ENCODE data around the gene ANK2. TPM values are rescaled to one million over a fixed set of nuclear protein-coding genes. Genes with fewer than 3 reads are reported as not detected.

ANK2 gene
- total RNA-seq, 2 donors from 2014 or later = 21.3 to 81.6 TPM

DNA sequence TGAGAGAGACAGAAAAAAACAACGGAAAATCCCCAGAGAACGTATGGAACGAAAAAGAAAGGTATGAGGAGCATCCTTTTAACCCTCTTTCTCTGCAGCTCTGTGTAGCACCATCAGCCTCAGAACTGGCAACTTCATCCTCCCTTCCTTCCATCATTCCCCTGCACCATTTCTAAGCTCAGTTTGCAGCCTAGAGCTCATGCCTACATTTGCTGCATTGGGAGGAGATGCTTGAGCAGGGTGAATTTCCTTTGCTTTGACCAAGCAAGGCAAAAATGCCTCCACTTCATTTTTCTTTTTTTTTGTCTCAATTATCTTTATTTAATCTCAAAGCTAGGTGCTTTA is 67.9 kb downstream of the ANK2 start:
- no peaks in the 10 kb centered on the region for H3K36me3 ChIP-seq
- DNase-seq (ENCODE audit: low spot score) (no peak), ATAC-seq (ENCODE audit: insufficient number of reproducible peaks, low FRiP score, low read depth) (no peak)
- H3K27me3 ChIP-seq (replicated peaks; ENCODE audit: insufficient read depth) = no peaks in the 10 kb centered on the region
- H3K27ac ChIP-seq = no peak overlapping the region
- TF ChIP-seq, protein P1, sequence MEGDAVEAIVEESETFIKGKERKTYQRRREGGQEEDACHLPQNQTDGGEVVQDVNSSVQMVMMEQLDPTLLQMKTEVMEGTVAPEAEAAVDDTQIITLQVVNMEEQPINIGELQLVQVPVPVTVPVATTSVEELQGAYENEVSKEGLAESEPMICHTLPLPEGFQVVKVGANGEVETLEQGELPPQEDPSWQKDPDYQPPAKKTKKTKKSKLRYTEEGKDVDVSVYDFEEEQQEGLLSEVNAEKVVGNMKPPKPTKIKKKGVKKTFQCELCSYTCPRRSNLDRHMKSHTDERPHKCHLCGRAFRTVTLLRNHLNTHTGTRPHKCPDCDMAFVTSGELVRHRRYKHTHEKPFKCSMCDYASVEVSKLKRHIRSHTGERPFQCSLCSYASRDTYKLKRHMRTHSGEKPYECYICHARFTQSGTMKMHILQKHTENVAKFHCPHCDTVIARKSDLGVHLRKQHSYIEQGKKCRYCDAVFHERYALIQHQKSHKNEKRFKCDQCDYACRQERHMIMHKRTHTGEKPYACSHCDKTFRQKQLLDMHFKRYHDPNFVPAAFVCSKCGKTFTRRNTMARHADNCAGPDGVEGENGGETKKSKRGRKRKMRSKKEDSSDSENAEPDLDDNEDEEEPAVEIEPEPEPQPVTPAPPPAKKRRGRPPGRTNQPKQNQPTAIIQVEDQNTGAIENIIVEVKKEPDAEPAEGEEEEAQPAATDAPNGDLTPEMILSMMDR (IDR thresholded peaks at IDR 0.05) = no peak
- no peaks in the 10 kb centered on the region for H3K9me3 ChIP-seq
- no peaks in the 10 kb centered on the region for H3K4me1 ChIP-seq (ENCODE audit: control insufficient read depth in 1 of 2, low read depth in 2 of 2)
- no peak overlapping the region for H3K4me3 ChIP-seq

DNA sequence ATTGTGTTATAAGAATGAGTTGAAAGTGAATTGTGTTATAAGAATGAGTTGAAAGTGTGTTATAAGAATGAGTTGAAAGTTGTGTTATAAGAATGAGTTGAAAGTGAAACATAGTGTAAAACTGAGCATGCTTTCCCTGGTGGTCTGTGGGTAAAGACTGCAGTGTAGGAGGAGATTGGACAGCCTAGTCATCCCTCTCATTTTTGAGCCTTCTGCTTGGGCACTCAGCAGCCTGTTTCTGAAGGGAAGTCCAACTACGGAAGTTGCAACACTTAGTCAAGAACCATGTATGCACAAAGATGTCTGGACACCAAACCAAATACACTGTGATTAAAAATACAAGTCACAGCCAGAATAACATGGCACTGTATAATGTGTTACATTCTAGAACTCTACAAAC is 72.6 kb downstream of the ANK2 start:
- no peak for ATAC-seq (ENCODE audit: insufficient number of reproducible peaks, low FRiP score, low read depth)

DNA sequence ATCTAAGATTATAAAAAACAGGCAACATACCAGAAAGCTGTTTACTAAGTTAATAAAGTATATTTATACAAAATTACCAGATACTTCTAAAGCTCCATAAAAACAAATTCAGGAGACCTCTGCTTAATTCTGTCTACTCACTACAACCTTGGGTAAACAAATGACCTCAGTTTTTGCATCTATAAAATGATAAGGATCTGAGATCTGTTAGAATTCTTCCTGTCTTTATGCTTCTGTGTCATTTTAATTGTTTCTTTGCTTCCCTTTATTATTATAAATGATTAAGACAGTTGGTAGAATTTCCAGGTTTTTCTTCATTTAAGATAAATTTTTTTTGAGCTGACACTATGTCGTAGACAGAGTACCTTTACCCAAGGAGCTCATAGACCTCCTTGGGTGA is 76.0 kb downstream of the ANK2 start:
- no peak for ATAC-seq (ENCODE audit: insufficient number of reproducible peaks, low FRiP score, low read depth)
- Histone ChIP-seq H3K4me1 (ENCODE audit: control insufficient read depth in 1 of 2, low read depth in 2 of 2) (no peaks in the 10 kb centered on the region), H3K27ac (no peak overlapping the region), H3K27me3 (replicated peaks; ENCODE audit: insufficient read depth) (no peaks in the 10 kb centered on the region), H3K9me3 (no peaks in the 10 kb centered on the region), H3K4me3 (no peak overlapping the region), H3K36me3 (no peaks in the 10 kb centered on the region)
- TF ChIP-seq, protein P1 (IDR thresholded peaks at IDR 0.05) = no peak
- no peak for DNase-seq (ENCODE audit: low spot score)

More for the DNA sequence above, 72.6 kb downstream of the ANK2 start:
- H3K9me3 ChIP-seq = no peaks in the 10 kb centered on the region
- H3K4me3 ChIP-seq = no peak overlapping the region
- H3K4me1 ChIP-seq (ENCODE audit: control insufficient read depth in 1 of 2, low read depth in 2 of 2) = no peaks in the 10 kb centered on the region
- no peaks in the 10 kb centered on the region for H3K36me3 ChIP-seq
- no peak overlapping the region for H3K27ac ChIP-seq
- TF ChIP-seq, protein P1 (IDR thresholded peaks at IDR 0.05) = no peak
- H3K27me3 ChIP-seq (replicated peaks; ENCODE audit: insufficient read depth) = no peaks in the 10 kb centered on the region
- no peak for DNase-seq (ENCODE audit: low spot score)

DNA sequence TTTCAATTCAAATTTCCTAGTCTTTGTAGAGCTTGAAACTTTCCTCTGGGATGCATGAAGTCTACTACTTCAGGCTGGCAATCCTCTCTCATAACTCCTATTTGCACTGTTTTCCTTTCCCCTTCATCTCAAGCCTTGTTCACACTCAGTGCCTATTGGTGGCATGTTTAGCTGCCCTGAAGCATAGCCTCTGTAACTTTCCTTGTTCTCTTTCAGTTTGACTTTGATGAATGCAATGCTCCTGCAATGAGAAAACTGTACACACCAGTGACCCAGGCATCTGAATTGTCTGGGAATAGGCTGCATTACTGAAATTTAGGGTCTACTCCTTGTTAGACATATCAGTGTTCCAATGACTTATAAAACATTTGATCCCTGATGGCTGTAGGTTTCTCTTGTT is 81.7 kb downstream of the ANK2 start:
- no peaks in the 10 kb centered on the region for H3K4me1 ChIP-seq (ENCODE audit: control insufficient read depth in 1 of 2, low read depth in 2 of 2)

DNA sequence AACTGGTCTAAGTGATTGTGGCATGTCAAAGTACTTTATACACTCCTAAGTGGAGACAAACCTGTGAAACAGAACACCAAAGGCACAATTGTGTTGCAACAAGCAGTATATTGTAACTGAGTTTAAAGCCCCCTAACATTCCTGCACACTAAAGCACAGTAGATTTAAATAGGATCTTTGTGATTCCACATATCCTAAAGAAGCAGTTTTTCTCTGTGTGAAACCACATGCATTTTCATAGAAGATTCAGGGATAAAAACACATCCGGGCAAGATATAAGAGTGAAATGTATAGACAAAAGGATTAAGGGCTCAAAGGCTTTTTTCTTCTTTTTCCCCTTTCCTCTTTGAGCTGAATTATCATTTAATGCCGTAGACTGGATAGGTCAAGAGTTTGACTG is 82.2 kb downstream of the ANK2 start:
- Histone ChIP-seq H3K4me3 (no peak overlapping the region), H3K4me1 (ENCODE audit: control insufficient read depth in 1 of 2, low read depth in 2 of 2) (no peaks in the 10 kb centered on the region), H3K27ac (no peak overlapping the region), H3K27me3 (replicated peaks; ENCODE audit: insufficient read depth) (no peaks in the 10 kb centered on the region), H3K36me3 (no peaks in the 10 kb centered on the region), H3K9me3 (no peaks in the 10 kb centered on the region)
- TF ChIP-seq, protein P1 (IDR thresholded peaks at IDR 0.05) = no peak
- DNase-seq (ENCODE audit: low spot score) (no peak), ATAC-seq (ENCODE audit: insufficient number of reproducible peaks, low FRiP score, low read depth) (no peak)

More for the DNA sequence above, 81.7 kb downstream of the ANK2 start:
- no peak for DNase-seq (ENCODE audit: low spot score)
- Histone ChIP-seq H3K4me3 (no peak overlapping the region), H3K27ac (no peak overlapping the region), H3K27me3 (replicated peaks; ENCODE audit: insufficient read depth) (no peaks in the 10 kb centered on the region), H3K9me3 (no peaks in the 10 kb centered on the region), H3K36me3 (no peaks in the 10 kb centered on the region)
- ATAC-seq (ENCODE audit: insufficient number of reproducible peaks, low FRiP score, low read depth) = no peak
- TF ChIP-seq, protein P1 (IDR thresholded peaks at IDR 0.05) = no peak
